Subcutaneous abdominal adipose tissue (tissue), 5 donors: ENCODE results near the gene KLRB1.
"Not testable (repeated sequence)": the region's sequence is repeated elsewhere in the genome, so short reads cannot be mapped to it uniquely, and the experiment has no call there.

Source experiments
- H3K27ac ChIP-seq: one replicate; pipeline ENCODE4 v1.7.0; 2013; ENCODE audit warnings: low read depth, mild to moderate bottlenecking, inconsistent platforms, low read length, moderate library complexity
- H3K27me3 ChIP-seq, 5 donors: one replicate each; pipeline ENCODE4 v1.7.0; 2013; ENCODE audit warnings: low read length in 5 of 5, inconsistent platforms in 1 of 5; ENCODE audit not compliant: control insufficient read depth in 5 of 5, insufficient read depth in 4 of 5
- H3K36me3 ChIP-seq, 5 donors: one replicate each; pipeline ENCODE4 v1.7.0; 2013; ENCODE audit warnings: low read length in 5 of 5; ENCODE audit not compliant: control insufficient read depth in 5 of 5, insufficient read depth in 5 of 5
- H3K4me1 ChIP-seq, 5 donors: one replicate each; pipeline ENCODE4 v1.7.0; 2013; ENCODE audit warnings: low read length in 5 of 5, mild to moderate bottlenecking in 3 of 5, moderate library complexity in 1 of 5; ENCODE audit not compliant: control insufficient read depth in 5 of 5, insufficient read depth in 5 of 5
- H3K4me3 ChIP-seq, 5 donors: one replicate each; pipeline ENCODE4 v1.7.0; 2013; ENCODE audit warnings: low read length in 5 of 5, low read depth in 1 of 5
- H3K9ac ChIP-seq, 5 donors: one replicate each; pipeline ENCODE4 v1.7.0; 2013; ENCODE audit warnings: low read length in 5 of 5, mild to moderate bottlenecking in 4 of 5, moderate library complexity in 3 of 5
- H3K9me3 ChIP-seq, 5 donors: one replicate each; pipeline ENCODE4 v1.7.0; 2013; ENCODE audit warnings: low read length in 5 of 5; ENCODE audit not compliant: control insufficient read depth in 5 of 5
- donor health status: healthy.
- donor health status: healthy.
- donor health status: healthy.
- donor health status: healthy.
- donor health status: healthy.

Gene KLRB1

GRCh38 chr12:9626291-9626690 lies 18.6 kb upstream of the KLRB1 start:
- H3K27me3 ChIP-seq, result no peaks in the 10 kb centered on the region
- no peaks in the 10 kb centered on the region for H3K4me1 ChIP-seq
- no peaks in the 10 kb centered on the region for H3K9me3 ChIP-seq
- H3K27ac ChIP-seq, result no peak overlapping the region
- no peak overlapping the region for H3K4me3 ChIP-seq
- no peak overlapping the region for H3K9ac ChIP-seq
- H3K36me3 ChIP-seq, result no peaks in the 10 kb centered on the region

DNA sequence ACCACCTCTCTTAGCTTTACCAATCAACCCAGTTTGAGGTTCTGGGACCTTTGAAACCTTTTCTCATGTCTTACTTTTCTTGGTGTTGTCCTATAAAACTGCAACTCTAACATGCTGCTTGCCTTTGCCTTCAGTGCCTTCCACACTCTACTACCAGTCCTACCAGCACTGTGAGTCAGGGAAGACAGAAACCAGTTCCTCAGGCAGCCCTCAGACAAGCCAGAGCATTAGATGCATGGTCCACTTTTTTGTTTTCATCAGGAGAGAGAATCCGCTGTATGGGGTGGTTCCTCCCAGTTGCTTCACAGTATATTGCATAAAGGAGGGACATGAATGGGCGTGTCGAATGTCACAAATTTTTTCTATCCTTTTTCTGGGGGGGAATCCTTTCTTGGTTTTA lies 17.3 kb upstream of the KLRB1 start:
- Histone ChIP-seq H3K9me3 (no peaks in the 10 kb centered on the region), H3K4me3 (no peak overlapping the region), H3K27me3 (no peaks in the 10 kb centered on the region), H3K36me3 (no peaks in the 10 kb centered on the region), H3K4me1 (no peaks in the 10 kb centered on the region), H3K9ac (no peak overlapping the region), H3K27ac (no peak overlapping the region)

GRCh38 chr12:9619411-9620179 lies 11.9 kb upstream of the KLRB1 start:
- no peak overlapping the region for H3K4me3 ChIP-seq
- H3K9ac ChIP-seq, result no peak overlapping the region
- H3K36me3 ChIP-seq, result no peaks in the 10 kb centered on the region
- H3K9me3 ChIP-seq, result no peaks in the 10 kb centered on the region
- H3K27me3 ChIP-seq, result no peaks in the 10 kb centered on the region
- no peaks in the 10 kb centered on the region for H3K4me1 ChIP-seq
- H3K27ac ChIP-seq, result no peak overlapping the region

- not testable (repeated sequence) for H3K27ac ChIP-seq, H3K9ac ChIP-seq, H3K4me3 ChIP-seq, H3K27me3 ChIP-seq, H3K36me3 ChIP-seq, H3K4me1 ChIP-seq, H3K9me3 ChIP-seq
These were observed 11.2 kb upstream of the KLRB1 start for GRCh38 chr12:9618906-9619305.

- no peaks in the 10 kb centered on the region for H3K4me1 ChIP-seq
- H3K4me3 ChIP-seq, result no peak overlapping the region
- no peak overlapping the region for H3K27ac ChIP-seq
- H3K9me3 ChIP-seq, result no peaks in the 10 kb centered on the region
- no peaks in the 10 kb centered on the region for H3K27me3 ChIP-seq
- no peak overlapping the region for H3K9ac ChIP-seq
- H3K36me3 ChIP-seq, result no peaks in the 10 kb centered on the region
These were observed 9.4 kb upstream of the KLRB1 start for GRCh38 chr12:9617124-9617523.

GRCh38 chr12:9615420-9616136 lies 7.9 kb upstream of the KLRB1 start:
- Histone ChIP-seq H3K36me3 (no peaks in the 10 kb centered on the region), H3K9me3 (no peaks in the 10 kb centered on the region), H3K27ac (no peak overlapping the region), H3K4me3 (no peak overlapping the region), H3K4me1 (no peaks in the 10 kb centered on the region), H3K27me3 (no peaks in the 10 kb centered on the region), H3K9ac (no peak overlapping the region)

DNA sequence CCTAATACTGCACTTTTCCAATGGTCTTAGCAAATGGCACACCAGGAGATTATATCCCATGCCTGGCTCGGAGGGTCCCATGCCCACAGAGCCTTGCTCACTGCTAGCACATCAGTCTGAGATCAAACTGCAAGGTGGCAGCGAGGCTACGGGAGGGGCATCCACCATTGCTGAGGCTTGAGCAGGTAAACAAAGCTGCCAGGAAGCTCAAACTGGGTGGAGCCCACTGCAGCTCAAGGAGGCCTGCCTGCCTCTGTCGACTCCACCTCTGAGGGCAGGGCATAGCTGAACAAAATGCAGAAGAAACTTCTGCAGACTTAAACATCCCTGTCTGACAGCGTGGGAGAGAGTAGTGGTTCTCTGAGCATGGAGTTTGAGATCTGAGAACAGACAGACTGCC lies 2.9 kb upstream of the KLRB1 start:
- not testable (repeated sequence) for H3K9ac ChIP-seq, H3K9me3 ChIP-seq, H3K4me3 ChIP-seq, H3K27me3 ChIP-seq, H3K4me1 ChIP-seq, H3K27ac ChIP-seq, H3K36me3 ChIP-seq

DNA sequence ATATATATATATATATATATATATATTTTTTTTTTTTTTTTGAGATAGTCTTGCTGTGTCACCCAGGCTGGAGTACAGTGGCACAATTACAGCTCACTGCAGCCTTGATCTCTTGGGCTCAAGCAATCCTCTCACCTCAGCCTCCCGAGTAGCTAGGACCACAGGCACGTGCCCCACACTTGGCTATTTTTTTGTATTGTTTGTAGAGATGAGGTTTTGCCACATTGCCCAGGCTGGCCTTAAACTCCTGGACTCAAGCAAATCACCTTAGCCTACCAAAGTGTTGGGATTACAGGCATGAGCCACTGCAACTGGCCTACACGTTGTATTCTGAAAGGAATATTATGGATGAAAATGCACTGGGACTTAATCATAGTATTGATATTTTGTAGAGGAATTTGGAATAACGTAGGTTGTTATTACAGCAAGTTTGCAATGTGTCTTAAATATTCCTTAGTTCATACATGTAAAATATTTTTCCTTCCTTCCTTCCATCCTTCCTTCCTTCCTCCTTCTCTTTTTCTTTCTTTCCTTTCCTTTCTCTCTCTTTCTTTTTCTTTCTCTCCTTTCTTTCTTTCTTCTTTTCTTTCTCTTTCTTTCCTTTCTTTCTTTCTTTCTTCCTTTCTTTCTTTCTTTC lies 862 bp downstream of the KLRB1 start:
- no peak overlapping the region for H3K4me3 ChIP-seq
- no peaks in the 10 kb centered on the region for H3K27me3 ChIP-seq
- H3K36me3 ChIP-seq, result no peaks in the 10 kb centered on the region
- H3K9me3 ChIP-seq, result peaks cover 0 to 2% (median 0%) of the 10 kb centered on the region in 5 donors
- H3K4me1 ChIP-seq, result no peaks in the 10 kb centered on the region
- H3K27ac ChIP-seq, result no peak overlapping the region
- H3K9ac ChIP-seq, result no peak overlapping the region

GRCh38 chr12:9606247-9606646 lies 1.5 kb downstream of the KLRB1 start:
- H3K36me3 ChIP-seq, result no peaks in the 10 kb centered on the region
- peaks cover 0 to 2% (median 0%) of the 10 kb centered on the region in 5 donors for H3K9me3 ChIP-seq
- H3K27ac ChIP-seq, result no peak overlapping the region
- H3K4me3 ChIP-seq, result no peak overlapping the region
- H3K27me3 ChIP-seq, result no peaks in the 10 kb centered on the region
- H3K9ac ChIP-seq, result no peak overlapping the region
- no peaks in the 10 kb centered on the region for H3K4me1 ChIP-seq

DNA sequence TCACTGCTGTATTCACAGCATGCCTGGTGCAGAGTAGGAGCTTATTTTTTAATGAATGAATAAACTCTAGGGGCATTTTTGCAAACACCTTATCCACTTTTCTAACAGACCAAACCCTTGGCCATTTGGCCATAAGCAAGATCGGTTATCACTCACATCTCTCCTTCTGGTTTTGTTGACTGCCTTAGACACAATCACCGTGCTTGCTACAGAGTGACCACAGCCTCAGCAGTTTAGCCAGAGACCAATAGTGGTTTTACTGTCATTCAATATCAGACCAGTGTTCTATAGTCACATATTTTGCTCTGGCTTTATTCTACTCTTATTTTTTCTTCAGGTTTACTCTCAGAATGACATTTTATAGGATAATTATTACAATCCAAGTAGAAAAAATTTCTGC lies 2.2 kb downstream of the KLRB1 start:
- Histone ChIP-seq H3K9me3 (peaks cover 0 to 1% (median 0%) of the 10 kb centered on the region in 5 donors), H3K27me3 (no peaks in the 10 kb centered on the region), H3K4me1 (no peaks in the 10 kb centered on the region), H3K36me3 (no peaks in the 10 kb centered on the region), H3K9ac (no peak overlapping the region), H3K27ac (no peak overlapping the region), H3K4me3 (no peak overlapping the region)
